Mesendoderm (in vitro differentiated cells): Measurements from ENCODE around the gene FOLR3.

Experiments used
- DNase-seq: peaks from one replicate; pipeline ENCODE4 v3.0.0; 2013
- H2AK5ac ChIP-seq: 2 replicates; pipeline ENCODE4 v1.6.1; 2013; ENCODE audit warnings: low read length, inconsistent platforms
- H2BK120ac ChIP-seq: 2 replicates; pipeline ENCODE4 v1.6.1; 2013; ENCODE audit warnings: low read depth, mild to moderate bottlenecking, low read length, moderate library complexity, mixed read lengths
- H2BK15ac ChIP-seq: replicated peaks from 2 replicates; pipeline ENCODE4 v1.6.1; 2013; ENCODE audit warnings: low read depth, mild to moderate bottlenecking, moderate library complexity
- H2BK5ac ChIP-seq: 2 replicates; pipeline ENCODE4 v1.6.1; 2013; ENCODE audit warnings: low read length, inconsistent platforms
- H3K18ac ChIP-seq: 2 replicates; pipeline ENCODE4 v1.6.1; 2013; ENCODE audit warnings: mild to moderate bottlenecking, low read length, mixed read lengths
- H3K23ac ChIP-seq: one replicate; pipeline ENCODE4 v1.6.1; 2013; ENCODE audit warnings: low read length
- H3K27ac ChIP-seq: 2 replicates; pipeline ENCODE4 v1.5.1; 2013; ENCODE audit warnings: low read depth, mild to moderate bottlenecking, inconsistent platforms, low read length, moderate library complexity
- H3K27me3 ChIP-seq: 2 replicates; pipeline ENCODE4 v1.6.1; 2013; ENCODE audit warnings: low read length, control low read depth, mild to moderate bottlenecking, inconsistent platforms; ENCODE audit not compliant: insufficient read depth, poor library complexity
- H3K36me3 ChIP-seq: 2 replicates; pipeline ENCODE4 v1.6.1; 2013; ENCODE audit warnings: low read length, inconsistent platforms; ENCODE audit not compliant: control insufficient read depth, insufficient read depth
- H3K4ac ChIP-seq: one replicate; pipeline ENCODE4 v1.6.1; 2013; ENCODE audit warnings: low read depth, mild to moderate bottlenecking, low read length, moderate library complexity
- H3K4me1 ChIP-seq: 2 replicates; pipeline ENCODE4 v1.6.1; 2013; ENCODE audit warnings: low read depth, low read length, inconsistent platforms; ENCODE audit not compliant: control insufficient read depth
- H3K4me2 ChIP-seq: 2 replicates; pipeline ENCODE4 v1.6.1; 2013; ENCODE audit warnings: low read length
- H3K4me3 ChIP-seq: 2 replicates; pipeline ENCODE4 v1.5.1; 2013; ENCODE audit warnings: mild to moderate bottlenecking, low read length
- H3K56ac ChIP-seq: one replicate; pipeline ENCODE4 v1.6.1; 2013; ENCODE audit warnings: low read length
- H3K79me1 ChIP-seq: 2 replicates; pipeline ENCODE4 v1.6.1; 2013; ENCODE audit warnings: low read length, inconsistent platforms
- H3K79me2 ChIP-seq: 2 replicates; pipeline ENCODE4 v1.6.1; 2013; ENCODE audit warnings: mild to moderate bottlenecking, low read length; ENCODE audit not compliant: control insufficient read depth, insufficient read depth
- H3K9ac ChIP-seq: 2 replicates; pipeline ENCODE4 v1.6.1; 2013; ENCODE audit warnings: low read length, inconsistent platforms
- H4K5ac ChIP-seq: one replicate; pipeline ENCODE4 v1.6.1; 2013; ENCODE audit warnings: low read length
- H4K8ac ChIP-seq: one replicate; pipeline ENCODE4 v1.6.1; 2013; ENCODE audit warnings: low read depth, mild to moderate bottlenecking, control low read depth, low read length, moderate library complexity
- WGBS: extraction: QIAGEN DNeasy Blood & Tissue Kit; methylation state at CpG from one replicate; pipeline ENCODE4 v1.1.7; 2013; ENCODE audit warnings: low lambda C conversion rate, missing lambda C conversion rate; ENCODE audit not compliant: insufficient coverage; ENCODE audit errors: extremely low coverage; 5-methylcytosine and 5-hydroxymethylcytosine counted together

FOLR3 gene

GRCh38 chr11:72127923-72128322 lies 7.6 kb upstream of the FOLR3 start:
- WGBS = no CpG with 5 or more reads among the region's 2 CpGs
- no peak for DNase-seq
- Histone ChIP-seq H3K23ac (no peak overlapping the region), H3K79me1 (no peaks in the 10 kb centered on the region), H2BK15ac (no peak overlapping the region), H3K4me2 (no peak overlapping the region), H3K27ac (no peak overlapping the region), H2AK5ac (no peak overlapping the region), H3K18ac (no peak overlapping the region), H3K4me3 (no peak overlapping the region), H3K56ac (no peak overlapping the region), H3K79me2 (no peaks in the 10 kb centered on the region), H3K4ac (no peak overlapping the region), H3K36me3 (no peaks in the 10 kb centered on the region), H3K27me3 (no peaks in the 10 kb centered on the region), H4K8ac (no peak overlapping the region), H3K4me1 (no peaks in the 10 kb centered on the region), H2BK120ac (no peak overlapping the region), H2BK5ac (no peak overlapping the region), H4K5ac (no peak overlapping the region), H3K9ac (no peak overlapping the region)

DNA sequence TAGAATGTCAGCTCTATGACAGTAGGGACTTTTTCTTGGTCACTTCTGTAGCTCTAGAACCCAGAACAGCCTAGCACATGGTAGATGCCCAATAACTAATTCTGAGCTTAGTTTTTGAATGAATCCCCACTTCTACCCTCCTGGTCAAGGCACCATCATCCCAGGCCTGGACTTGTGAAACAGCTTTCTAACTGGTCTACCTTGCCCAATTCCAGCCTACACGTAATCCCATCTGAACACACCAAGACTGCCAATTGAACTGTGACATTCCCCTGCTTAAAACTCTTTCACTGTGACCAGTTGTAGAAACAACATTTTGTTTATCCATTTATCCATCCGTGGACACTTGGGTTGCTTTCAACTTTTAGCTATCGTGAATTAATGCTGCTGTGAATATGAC lies 6.1 kb upstream of the FOLR3 start:
- H3K4me2 ChIP-seq = no peak overlapping the region
- no peak for DNase-seq
- no peak overlapping the region for H3K56ac ChIP-seq
- no peak overlapping the region for H2BK15ac ChIP-seq
- H4K8ac ChIP-seq = no peak overlapping the region
- H3K23ac ChIP-seq = no peak overlapping the region
- no peaks in the 10 kb centered on the region for H3K27me3 ChIP-seq
- H3K9ac ChIP-seq = no peak overlapping the region
- no peak overlapping the region for H3K4ac ChIP-seq
- no peak overlapping the region for H2BK120ac ChIP-seq
- no peaks in the 10 kb centered on the region for H3K79me1 ChIP-seq
- H3K4me3 ChIP-seq = no peak overlapping the region
- H3K4me1 ChIP-seq = no peaks in the 10 kb centered on the region
- H2AK5ac ChIP-seq = no peak overlapping the region
- H3K27ac ChIP-seq = no peak overlapping the region
- H2BK5ac ChIP-seq = no peak overlapping the region
- no peaks in the 10 kb centered on the region for H3K79me2 ChIP-seq
- no peak overlapping the region for H4K5ac ChIP-seq
- no peaks in the 10 kb centered on the region for H3K36me3 ChIP-seq
- no CpG with 5 or more reads among the region's 3 CpGs for WGBS
- H3K18ac ChIP-seq = no peak overlapping the region

DNA sequence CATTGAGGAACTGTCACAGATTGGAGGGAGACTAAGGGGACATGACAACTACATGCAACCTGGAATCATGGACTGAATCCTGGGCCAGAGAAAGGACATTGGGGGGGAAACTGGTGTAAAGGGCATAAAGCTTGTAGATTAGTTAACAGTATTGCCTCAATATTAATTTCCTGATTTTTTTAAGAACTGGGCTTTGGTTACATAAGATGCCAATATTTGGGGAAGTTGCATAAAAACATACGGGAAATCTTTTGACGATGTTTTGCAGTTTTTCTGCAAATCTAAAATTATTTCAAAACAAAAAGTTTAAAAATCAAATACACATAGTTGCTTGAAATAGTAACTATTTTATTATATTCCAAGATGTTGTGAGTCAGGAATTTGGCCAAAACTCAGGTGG lies 2.9 kb upstream of the FOLR3 start:
- H3K4me1 ChIP-seq = no peaks in the 10 kb centered on the region
- H3K36me3 ChIP-seq = no peaks in the 10 kb centered on the region
- no peak overlapping the region for H3K4me3 ChIP-seq
- no peak overlapping the region for H4K5ac ChIP-seq
- no CpG with 5 or more reads among the region's 2 CpGs for WGBS
- no peak overlapping the region for H3K23ac ChIP-seq
- H3K79me2 ChIP-seq = no peaks in the 10 kb centered on the region
- DNase-seq = no peak
- no peak overlapping the region for H2BK120ac ChIP-seq
- H3K4ac ChIP-seq = no peak overlapping the region
- no peak overlapping the region for H3K27ac ChIP-seq
- no peak overlapping the region for H3K4me2 ChIP-seq
- H3K56ac ChIP-seq = no peak overlapping the region
- H2BK5ac ChIP-seq = no peak overlapping the region
- H3K27me3 ChIP-seq = no peaks in the 10 kb centered on the region
- no peaks in the 10 kb centered on the region for H3K79me1 ChIP-seq
- H3K18ac ChIP-seq = no peak overlapping the region
- no peak overlapping the region for H2AK5ac ChIP-seq
- H2BK15ac ChIP-seq = no peak overlapping the region
- H3K9ac ChIP-seq = no peak overlapping the region
- no peak overlapping the region for H4K8ac ChIP-seq

DNA sequence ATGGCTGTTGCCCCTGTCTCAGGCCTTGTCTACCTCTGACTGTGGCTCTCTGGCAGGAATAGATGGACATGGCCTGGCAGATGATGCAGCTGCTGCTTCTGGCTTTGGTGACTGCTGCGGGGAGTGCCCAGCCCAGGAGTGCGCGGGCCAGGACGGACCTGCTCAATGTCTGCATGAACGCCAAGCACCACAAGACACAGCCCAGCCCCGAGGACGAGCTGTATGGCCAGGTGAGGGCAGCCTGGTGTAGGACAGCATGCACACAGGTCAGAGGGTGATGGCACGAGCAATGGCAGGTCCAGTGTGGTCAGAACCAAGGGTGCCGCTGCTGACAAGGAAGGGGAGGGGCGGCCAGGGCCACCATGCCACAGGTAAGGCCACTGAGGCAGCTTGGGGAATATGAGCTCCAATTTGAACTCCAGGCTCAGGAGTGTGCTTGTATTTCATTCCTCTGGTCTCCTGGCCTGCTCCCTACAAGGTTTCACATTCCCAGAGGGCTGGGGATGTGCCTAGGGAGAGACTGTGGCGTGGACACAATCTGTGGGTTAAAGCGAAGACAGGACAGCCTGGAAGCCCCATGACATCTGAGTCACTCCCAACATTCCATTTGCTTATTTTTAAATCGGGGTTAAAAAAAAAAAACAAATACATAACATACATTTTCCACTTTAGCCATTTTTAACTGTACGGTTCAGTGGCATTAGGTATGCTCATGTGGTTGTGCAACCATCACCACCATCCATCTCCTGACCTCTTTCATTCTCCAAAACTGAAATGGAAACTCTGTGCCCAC lies 562 bp downstream of the FOLR3 start:
- H2BK5ac ChIP-seq = no peak overlapping the region
- H3K4ac ChIP-seq = no peak overlapping the region
- H2BK15ac ChIP-seq = no peak overlapping the region
- H3K79me2 ChIP-seq = no peaks in the 10 kb centered on the region
- H3K79me1 ChIP-seq = no peaks in the 10 kb centered on the region
- H2BK120ac ChIP-seq = no peak overlapping the region
- no peak for DNase-seq
- H3K4me2 ChIP-seq = no peak overlapping the region
- H3K27ac ChIP-seq = no peak overlapping the region
- no peak overlapping the region for H3K56ac ChIP-seq
- H3K27me3 ChIP-seq = no peaks in the 10 kb centered on the region
- no peaks in the 10 kb centered on the region for H3K36me3 ChIP-seq
- no peak overlapping the region for H4K8ac ChIP-seq
- no peaks in the 10 kb centered on the region for H3K4me1 ChIP-seq
- H4K5ac ChIP-seq = no peak overlapping the region
- H3K4me3 ChIP-seq = no peak overlapping the region
- H3K23ac ChIP-seq = no peak overlapping the region
- no CpG with 5 or more reads among the region's 14 CpGs for WGBS
- H3K18ac ChIP-seq = no peak overlapping the region
- no peak overlapping the region for H2AK5ac ChIP-seq
- H3K9ac ChIP-seq = no peak overlapping the region

DNA sequence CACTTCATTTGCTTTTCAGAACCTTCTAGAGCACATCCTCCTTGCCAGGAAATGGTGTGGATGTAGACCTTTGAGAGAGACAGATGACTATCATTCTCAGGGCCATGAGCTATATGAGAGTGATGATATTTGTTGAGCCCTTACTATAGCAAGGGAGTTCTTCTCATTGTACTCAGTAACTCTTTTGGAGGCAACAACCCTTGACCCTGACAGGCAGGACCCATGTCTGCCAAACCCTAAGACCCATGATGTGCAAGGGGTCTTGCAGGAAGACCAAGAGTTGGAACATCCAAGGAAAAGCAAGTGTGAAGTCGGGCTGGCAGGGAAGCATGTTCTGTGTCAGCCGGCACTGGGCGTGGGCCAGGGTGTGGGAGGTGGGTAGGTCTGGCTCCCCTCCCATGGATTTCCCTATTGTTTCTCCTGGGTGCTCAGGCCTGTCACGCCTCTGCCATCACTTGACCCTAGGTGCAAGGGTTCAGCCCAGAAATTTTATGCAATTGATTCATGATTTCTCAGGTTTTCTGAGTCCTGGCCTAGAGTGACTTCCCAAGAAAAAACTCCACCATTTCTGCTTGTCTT lies 1.2 kb downstream of the FOLR3 start:
- H3K23ac ChIP-seq = no peak overlapping the region
- H3K4me2 ChIP-seq = no peak overlapping the region

More for the DNA sequence above, 1.2 kb downstream of the FOLR3 start:
- Histone ChIP-seq H4K8ac (no peak overlapping the region), H3K27me3 (no peaks in the 10 kb centered on the region), H3K27ac (no peak overlapping the region), H3K79me1 (no peaks in the 10 kb centered on the region), H3K56ac (no peak overlapping the region), H3K18ac (no peak overlapping the region), H2BK5ac (no peak overlapping the region), H2BK15ac (no peak overlapping the region), H3K79me2 (no peaks in the 10 kb centered on the region), H2AK5ac (no peak overlapping the region), H3K9ac (no peak overlapping the region), H3K36me3 (no peaks in the 10 kb centered on the region), H3K4me3 (no peak overlapping the region), H3K4ac (no peak overlapping the region), H3K4me1 (no peaks in the 10 kb centered on the region), H2BK120ac (no peak overlapping the region), H4K5ac (no peak overlapping the region)
- no peak for DNase-seq
- WGBS = no CpG with 5 or more reads among the region's 4 CpGs
